ENCODE results near the gene GNG12.

DNA sequence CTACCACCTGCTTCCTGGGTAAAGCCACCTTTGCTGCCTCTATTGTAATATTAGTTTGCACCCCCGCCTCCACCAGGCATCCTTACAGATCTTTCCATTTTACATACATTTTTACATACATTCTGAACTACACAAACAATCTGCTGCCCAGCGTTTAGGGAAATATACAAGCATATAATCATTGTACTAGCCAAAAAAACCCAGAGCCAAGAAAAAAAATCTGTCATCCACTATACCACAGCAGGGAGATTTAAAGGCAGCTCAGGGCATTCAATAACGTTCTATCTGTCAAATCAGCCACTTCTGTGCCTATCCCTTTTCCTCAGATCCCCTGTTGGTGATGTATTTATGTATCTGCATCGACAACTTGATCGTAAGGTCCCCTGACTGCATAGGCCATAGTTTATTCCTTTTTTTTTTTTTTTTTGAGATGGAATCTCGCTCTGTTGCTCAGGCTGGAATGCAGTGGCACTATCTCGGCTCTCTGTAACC, 43.0 kb downstream of the GNG12 start:
- TF ChIP-seq, protein P1, sequence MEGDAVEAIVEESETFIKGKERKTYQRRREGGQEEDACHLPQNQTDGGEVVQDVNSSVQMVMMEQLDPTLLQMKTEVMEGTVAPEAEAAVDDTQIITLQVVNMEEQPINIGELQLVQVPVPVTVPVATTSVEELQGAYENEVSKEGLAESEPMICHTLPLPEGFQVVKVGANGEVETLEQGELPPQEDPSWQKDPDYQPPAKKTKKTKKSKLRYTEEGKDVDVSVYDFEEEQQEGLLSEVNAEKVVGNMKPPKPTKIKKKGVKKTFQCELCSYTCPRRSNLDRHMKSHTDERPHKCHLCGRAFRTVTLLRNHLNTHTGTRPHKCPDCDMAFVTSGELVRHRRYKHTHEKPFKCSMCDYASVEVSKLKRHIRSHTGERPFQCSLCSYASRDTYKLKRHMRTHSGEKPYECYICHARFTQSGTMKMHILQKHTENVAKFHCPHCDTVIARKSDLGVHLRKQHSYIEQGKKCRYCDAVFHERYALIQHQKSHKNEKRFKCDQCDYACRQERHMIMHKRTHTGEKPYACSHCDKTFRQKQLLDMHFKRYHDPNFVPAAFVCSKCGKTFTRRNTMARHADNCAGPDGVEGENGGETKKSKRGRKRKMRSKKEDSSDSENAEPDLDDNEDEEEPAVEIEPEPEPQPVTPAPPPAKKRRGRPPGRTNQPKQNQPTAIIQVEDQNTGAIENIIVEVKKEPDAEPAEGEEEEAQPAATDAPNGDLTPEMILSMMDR (IDR thresholded peaks at IDR 0.05; ENCODE audit: extremely low read depth in 1 of 2, insufficient read depth in 1 of 2, low read depth in 1 of 2, low read length in 2 of 2): no peak
- TF ChIP-seq GATA2 (IDR thresholded peaks at IDR 0.05; ENCODE audit: insufficient read depth, insufficient read length, low read depth, low read length): no peak
- TF ChIP-seq JUN (IDR thresholded peaks at IDR 0.05; ENCODE audit: borderline replicate concordance, insufficient read depth, insufficient read length, low read depth): no peak
- TF ChIP-seq, protein P2, sequence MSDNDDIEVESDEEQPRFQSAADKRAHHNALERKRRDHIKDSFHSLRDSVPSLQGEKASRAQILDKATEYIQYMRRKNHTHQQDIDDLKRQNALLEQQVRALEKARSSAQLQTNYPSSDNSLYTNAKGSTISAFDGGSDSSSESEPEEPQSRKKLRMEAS (IDR thresholded peaks at IDR 0.05; ENCODE audit: insufficient read depth, insufficient read length): no peak
